ENCODE results near the gene ZFC3H1.

ZFC3H1 gene

DNA sequence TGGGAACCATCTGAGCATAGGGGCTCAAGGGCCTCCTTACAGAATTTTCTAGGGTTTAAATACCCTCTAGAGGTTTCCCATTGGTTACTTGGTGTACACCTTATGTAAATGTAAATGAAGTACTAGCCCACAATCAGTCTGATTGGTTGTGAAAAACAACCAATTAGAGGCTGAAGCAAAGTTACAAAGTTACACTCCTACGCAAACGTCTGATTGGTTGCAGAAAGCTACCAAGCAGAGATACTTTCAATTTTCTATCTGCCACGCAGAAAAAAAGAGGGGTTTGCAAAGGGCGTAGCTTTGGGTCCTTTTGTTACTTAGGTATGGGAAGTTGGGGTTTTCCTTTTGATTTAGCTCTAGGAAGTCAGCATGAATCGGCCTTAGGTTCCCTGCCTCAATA lies 20.4 kb upstream of the ZFC3H1 start:
- DNase-seq (ENCODE audit: low spot score), result no peak

DNA sequence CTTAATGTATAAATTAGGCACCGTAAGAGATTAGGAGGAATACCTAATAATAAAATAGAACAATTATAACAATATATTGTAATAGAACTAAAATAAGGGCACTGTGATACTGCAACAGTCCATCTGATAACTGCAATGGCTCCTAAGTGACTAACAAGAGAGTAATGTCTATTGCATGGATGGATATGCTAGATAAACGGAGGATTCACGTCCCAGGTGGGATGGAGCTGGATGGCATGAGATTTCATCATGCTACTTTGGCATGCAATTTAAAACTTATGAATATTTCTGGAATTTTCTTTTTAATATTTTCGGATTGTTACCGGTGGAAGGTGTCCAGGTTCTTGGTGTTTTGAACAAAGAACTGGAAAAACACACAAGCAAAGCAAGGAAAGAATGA lies 20.0 kb upstream of the ZFC3H1 start:
- DNase-seq (ENCODE audit: low spot score), result no peak

DNA sequence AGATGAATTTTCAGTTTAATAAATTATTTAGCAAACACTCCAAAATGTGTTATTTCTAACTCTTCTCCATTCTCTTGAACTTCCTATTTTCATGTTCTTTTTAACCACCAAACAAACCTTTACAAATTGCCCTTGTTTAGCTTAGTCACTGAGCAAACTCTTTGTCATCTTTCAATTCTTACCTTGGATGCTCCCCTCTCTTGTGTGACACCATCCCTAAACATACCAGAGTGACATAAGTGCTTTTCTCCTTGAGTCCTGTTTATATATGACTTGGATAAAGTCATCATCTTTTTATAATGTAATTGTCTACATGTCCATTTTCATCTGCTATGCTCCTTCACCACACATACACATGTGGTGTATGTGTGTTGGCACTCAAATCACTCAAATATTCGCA lies 18.8 kb upstream of the ZFC3H1 start:
- no peak for DNase-seq (ENCODE audit: low spot score)

DNA sequence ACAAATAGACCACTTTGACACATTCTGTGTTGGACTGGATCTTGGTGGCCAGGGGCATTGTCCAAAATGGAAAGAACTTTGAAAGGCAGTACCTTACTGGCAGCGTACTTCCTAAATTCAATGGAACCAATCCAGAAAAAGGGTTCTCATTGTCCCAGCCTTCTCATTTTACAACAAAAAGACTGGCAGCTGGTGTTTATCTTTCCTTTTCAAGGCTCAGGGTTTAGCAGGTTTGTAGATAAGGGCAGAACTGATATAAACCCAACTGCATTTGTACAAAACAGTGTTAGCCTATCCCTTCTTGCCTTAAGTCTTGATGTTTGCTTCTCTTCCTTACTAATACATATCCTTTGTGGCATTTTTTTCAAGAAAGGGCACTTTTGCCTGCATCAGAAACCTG lies 8.2 kb upstream of the ZFC3H1 start:
- DNase-seq (ENCODE audit: low spot score), result no peak

DNA sequence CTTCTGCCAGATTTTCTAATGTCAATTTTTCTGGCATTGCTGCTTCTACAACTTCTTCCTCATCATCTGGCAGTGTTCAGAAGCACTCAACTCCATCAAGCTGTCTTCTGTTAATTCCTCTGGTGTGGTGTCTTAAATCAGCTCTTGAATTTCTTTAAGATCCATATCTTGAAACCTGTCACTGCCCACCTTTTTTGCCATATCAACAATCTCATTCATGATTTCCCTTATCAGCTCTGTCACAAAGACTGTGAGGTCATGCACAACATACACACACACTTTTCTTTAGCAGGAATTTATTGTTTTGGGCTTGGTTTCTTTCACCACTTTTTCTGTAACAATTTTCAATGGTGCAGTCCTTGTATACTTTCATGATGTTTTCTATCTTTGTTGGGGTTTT lies 7.7 kb upstream of the ZFC3H1 start:
- peak; percentile 13 for DNase-seq (ENCODE audit: low spot score)

DNA sequence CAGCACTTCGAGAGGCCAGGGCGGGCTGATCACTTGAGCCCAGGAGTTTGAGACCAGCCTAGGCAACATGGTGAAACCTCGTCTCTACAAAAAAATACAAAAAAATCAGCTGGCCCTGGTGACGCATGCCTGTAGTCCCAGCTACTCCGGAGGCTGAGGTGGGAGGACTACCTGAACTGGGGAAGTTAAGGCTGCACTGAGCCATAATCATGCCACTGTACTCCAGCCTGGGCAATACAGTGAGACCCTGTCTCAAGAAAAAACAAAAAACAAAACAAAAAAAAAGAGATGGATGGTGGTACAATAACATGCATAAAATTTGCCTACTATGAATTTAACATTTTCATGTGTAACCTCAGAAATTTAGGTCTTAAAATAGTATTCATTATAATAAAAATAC lies 2.6 kb upstream of the ZFC3H1 start:
- DNase-seq (ENCODE audit: low spot score), result no peak

DNA sequence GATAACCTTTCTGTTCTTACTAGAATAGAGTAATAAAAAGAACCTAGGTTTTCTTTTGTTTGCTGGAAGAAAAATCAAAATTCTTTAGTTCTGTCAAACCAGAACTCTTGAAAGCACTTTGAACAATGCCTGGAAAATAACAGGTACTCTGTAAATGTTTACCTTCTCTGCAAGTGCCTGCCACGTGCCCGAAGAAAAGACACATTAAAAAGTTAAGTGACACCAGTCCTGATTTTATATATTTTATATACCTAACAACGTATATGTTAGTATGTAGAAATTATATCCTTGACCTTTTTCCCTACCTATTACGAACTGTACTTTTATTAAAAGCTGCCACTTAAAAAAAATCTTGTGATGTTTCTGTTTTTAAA lies 1.4 kb upstream of the ZFC3H1 start:
- no peak for DNase-seq (ENCODE audit: low spot score)

DNA sequence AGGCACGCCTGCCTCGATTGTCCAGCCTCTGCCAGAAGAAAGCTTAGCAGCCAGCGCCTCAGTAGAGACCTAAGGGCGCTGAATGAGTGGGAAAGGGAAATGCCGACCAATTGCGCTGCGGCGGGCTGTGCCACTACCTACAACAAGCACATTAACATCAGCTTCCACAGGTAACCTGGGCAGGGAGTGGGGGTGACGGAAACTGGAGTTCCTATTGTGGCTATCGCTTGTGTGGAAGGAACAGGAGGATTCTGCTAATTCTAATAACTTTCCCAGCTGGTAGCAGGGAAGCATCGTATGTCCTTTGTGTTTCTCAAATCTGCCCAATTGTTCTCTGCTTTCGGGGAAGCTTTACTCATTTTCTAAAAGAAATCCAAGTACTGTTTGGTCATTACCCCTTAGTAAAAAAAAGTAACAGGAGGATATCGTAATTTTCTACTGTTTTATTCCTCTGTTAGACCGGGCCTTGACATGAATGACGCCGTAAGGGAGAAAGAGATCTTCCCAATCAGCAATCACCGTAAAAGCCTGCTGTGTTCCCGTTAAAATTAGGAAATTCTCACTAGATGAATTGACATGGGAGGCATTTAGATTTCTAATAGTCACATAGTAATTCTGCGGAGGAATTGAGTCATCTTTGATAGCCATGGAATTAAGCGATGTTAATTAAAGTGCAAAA lies 902 bp upstream of the ZFC3H1 start:
- no peak for DNase-seq (ENCODE audit: low spot score)

DNA sequence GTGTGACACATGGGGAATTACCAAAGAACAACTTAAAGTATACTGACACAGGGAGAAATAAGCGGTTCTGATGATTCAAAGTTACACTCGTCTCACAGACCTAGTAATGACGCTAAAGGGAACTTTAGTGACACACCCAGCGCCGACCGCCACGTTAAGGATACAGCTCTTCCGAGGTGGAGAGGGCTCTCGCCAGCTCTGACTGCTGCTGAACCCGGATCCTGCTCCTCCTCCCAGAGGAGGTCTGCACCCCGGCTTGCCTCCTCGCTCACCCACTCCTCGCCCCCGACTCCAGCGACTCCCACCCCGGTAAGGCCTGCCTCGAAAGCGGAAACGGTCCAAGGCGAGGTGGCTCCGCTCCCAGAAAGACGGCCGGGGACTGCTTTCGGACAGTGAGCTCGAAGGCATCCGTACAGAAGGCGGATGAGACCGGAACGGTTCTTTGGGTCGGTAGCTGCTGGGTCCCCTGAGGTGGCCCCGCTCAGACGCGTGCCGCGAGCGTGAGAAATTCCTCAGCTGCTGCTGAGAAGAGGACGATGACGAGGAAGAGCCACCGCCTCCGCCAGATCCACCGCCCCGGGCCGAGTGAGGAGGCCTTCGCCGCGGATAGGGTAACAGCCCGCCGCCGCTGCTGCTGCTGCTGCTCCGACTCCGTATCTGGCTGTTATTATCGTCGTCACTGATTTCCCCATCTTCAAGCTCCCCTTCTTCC lies 643 bp downstream of the ZFC3H1 start:
- peak; percentile 18 for DNase-seq (ENCODE audit: low spot score)

DNA sequence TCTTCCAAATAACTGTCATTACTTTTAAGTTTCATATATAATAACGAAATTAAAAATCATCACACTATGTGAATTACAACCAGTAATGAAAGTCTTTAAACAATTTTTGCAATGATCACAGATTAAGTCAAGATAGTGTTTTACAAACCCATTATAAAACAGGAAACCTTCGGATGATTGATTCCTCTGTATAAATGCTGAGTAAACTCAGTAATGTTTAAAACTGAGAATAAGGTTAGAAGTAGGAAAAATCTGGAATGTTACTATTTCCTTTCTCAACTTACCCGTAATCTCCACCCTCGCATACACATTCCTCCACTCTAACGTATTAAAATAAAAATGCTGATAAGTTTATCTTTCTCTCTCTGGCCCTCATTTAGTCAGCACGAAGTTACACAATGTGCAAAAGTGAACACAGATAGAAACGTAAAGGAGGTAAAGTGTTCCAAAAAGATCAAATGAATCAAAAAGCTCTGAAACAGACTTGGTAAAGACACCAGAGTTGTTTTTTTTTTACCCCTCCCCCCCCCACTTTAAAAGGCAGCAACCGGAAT lies 1.6 kb downstream of the ZFC3H1 start:
- DNase-seq (ENCODE audit: low spot score), result no peak

DNA sequence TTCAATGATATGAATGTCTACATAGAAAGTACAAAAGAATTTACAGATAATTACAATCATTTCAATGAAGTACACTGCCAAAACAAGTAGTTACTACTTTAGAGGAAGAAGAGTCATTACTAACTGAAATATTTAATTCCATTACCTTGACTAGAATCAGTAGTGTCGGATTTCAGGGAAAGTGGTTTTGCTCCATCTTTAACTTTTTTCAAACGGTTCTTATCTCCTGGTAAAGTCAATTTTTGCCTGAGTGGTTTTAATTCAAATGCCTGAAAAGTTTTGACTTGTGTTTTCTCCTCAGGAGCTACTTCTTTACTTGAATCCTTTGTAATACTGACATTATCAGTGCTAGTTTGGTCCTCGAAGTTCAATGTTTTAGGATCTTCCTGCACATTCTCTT lies 6.9 kb downstream of the ZFC3H1 start:
- DNase-seq (ENCODE audit: low spot score), result peak; percentile 9

DNA sequence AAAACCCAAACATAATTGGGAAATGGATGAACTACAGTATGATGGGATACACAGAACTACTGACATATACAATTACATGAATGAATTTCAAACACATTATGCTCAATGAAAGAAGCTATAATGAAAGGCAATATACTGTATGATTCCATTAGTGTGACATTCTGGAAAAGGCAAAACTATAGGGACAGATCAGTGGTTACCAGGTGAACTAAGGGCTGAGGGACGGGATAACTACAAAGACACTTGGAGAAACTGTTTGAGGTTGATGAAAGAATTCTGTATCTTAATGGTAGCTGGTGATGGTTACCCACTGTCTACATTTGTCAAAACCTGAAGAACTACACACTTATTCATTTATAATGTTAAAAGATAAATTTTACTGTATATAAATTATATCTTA lies 7.7 kb downstream of the ZFC3H1 start:
- DNase-seq (ENCODE audit: low spot score), result no peak

DNA sequence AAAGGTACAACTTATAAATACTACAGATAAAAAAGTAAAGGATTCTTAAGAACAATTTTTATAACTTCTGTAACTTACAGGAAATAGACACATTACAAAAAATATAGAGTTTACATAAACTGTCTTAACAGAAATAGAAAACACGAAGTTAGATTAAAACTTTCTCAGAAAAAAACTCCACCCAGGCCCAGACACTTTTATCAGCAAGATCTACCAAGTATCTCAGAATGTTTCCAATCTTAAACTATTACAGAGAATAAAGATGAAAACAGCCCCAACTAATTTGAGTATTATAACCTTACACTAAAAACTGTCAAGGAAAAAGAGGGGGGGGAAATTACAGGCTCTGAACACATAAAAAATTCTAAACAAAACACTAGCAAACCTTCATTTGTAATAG lies 8.2 kb downstream of the ZFC3H1 start:
- no peak for DNase-seq (ENCODE audit: low spot score)

DNA sequence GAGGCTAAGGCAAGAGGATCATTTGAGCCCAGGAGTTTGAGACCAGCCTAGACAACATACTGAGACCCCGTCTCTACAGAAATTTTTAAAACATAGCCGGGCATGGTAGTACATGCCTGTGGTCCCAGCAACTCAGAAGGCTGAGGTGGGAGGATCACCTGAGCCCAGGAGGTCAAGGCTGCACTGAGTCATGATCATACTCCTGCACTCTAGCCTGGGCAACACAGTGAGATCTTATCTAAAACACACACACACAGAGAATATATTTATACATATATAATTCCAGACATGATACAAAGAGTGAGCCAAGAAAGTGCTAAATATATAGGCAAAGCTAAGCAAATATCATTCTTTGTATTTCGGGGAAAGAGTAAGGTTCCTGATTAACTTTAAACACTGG lies 9.4 kb downstream of the ZFC3H1 start:
- no peak for DNase-seq (ENCODE audit: low spot score)

DNA sequence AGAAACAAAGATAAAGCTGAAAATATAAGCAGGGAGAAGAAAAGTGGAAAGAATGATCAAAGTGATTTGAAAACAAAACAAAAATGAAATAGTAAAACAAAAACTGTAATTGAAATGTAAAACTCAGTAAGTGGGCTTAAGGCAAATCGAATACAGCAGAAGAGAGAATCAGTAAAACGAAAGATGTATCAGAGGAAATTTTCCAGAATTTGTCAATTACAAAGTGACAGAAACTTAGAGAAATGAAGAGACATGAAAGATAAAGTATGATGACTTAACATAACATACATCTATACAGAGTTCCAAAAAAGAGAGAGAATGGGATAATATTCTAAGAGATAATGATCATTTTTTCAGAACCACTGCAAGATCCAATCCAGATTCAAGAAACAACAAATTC lies 10.5 kb downstream of the ZFC3H1 start:
- no peak for DNase-seq (ENCODE audit: low spot score)

DNA sequence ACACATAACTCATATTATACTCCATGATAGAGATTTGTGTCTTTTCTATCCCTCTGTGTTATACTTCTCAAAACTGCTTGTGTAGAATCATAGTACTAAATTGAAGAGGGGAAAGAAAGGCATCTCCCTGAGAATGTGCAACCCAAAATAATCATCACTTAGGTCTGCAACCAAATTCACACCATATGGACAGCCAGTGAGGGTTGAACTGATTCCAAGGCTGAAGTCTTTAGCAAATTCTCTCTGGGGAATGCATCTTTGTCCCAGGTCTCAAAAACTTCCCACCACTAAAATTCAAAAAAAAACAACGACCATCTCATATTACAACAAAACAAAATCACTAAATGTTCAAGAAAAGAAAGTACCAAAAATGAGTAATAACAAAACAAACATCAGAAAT lies 11.0 kb downstream of the ZFC3H1 start:
- DNase-seq (ENCODE audit: low spot score), result no peak

DNA sequence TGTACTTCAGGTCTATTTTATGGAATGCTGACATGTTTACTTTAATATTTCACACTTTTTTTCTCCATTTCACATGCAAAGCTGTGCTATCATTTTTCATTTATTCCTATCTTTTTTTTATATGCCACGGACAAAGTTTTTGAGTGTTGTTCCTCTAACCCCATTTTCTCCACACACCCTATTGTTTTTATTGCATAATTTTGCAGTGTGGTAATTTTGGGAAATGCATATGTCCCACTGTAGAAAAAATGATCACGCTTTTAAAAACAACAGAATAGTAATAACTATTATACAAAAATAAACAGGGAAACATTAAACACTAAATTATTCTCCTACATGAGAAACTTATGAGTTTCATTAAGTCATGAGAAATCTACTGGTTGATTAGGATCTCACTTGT lies 14.2 kb downstream of the ZFC3H1 start:
- no peak for DNase-seq (ENCODE audit: low spot score)

DNA sequence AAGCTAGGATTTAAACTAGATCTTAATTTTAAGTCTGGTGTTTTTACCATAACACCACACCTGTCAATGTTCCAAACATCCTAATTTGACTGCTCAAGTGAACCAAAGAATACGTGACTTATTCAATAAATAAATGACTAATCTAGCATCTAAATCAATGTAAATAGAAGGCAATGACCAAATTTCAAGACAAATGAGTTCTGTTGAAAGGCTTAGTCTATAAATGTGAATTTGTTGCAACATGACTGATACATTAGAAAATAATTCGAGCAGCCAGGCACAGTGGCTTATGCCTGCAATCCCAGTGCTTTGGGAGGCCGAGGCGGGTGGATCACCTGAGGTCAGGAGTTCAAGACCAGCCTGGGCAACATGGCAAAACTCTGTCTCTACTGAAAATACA lies 15.1 kb downstream of the ZFC3H1 start:
- no peak for DNase-seq (ENCODE audit: low spot score)

DNA sequence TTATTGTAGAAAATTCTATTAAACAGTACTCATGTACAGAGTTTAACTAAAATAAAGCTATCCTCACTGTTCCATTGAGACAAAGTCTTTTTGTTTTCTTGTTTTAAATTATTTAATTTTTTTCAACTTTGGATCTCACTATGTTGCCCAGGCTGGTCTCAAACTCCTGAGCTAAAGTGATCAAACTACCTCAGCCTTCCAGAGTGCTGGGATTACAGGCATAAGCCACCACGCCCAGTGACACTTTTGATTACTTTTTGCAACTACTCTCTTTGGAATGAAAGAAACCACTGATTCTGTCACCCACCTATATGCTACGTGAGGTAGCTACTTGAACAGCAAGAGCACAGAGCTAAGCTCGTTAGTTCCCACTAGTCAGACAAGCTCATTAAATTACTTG lies 17.1 kb downstream of the ZFC3H1 start:
- no peak for DNase-seq (ENCODE audit: low spot score)

DNA sequence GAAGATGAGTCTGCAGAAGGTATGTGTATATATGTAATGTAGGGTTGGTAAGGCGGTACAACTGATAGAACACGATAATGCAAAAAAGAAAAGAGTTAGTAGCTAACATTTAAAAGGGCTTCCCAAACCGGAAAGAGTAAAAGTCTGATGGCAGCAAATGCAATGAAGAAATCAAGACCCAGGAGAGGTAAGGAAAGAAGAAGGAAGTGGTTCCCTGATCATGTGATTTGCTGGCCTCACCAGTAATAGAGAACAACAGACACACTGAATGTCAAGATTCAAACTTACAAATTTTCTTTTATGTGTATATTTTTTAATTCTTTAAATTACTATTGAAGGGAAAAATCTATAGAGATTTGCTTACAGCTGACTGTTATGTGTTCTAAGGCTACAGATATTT lies 18.4 kb downstream of the ZFC3H1 start:
- DNase-seq (ENCODE audit: low spot score), result no peak

DNA sequence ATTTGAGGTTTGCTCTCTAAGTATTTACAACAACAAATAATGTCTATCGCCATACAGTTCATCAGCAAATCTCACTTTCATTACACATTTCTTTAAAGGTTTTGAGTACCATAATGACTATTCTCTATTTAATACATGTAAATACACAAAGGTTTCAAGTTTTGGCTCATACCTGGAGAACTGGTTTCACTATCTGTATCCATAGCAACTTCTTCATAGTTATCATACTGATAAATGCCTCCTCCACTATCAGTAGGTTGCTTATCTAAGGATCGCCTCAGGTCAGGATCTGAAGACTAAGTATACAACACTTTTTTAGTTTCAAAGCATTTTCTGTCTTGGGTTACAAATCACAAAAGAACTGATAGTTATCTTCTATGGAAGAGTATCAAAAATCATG lies 21.4 kb downstream of the ZFC3H1 start:
- no peak for DNase-seq (ENCODE audit: low spot score)

DNA sequence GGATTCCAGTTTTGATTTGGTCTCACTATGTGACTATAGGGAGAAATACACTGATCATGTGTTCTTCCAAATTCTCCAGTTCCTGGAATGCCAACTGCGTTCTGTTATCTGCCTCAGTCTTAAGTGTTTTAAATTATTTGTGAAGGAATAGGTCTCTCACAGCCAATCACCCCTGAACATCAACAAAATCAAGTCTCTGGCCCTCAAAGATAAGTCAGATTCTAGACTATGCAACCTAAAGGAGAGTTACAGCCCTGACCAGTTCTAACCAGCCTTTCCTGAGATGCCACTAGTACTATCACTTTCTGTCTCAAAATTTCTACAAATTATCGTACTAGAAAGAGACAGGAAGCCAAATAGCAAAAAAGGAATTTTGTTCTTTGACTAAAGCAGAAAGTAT lies 22.3 kb downstream of the ZFC3H1 start:
- DNase-seq (ENCODE audit: low spot score), result no peak

DNA sequence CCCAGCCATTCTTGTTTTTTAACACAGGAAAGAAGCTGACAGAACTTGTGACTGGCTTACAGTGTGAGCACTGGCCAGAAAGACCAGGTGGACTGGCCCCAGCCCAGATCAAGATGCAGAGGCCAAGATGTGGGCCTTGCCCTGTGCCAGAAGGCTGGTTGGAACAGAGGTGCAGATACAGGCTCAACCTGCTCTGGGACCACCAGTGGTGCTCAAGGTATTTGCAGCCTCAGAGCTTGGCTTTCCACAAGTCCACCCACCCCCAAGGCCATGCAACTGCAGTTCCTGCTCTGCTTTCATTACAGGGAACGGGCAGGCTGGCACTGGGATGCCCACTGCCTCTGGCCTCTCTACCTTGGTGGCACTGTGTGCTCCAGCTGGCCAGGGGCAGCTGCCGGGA lies 23.3 kb downstream of the ZFC3H1 start:
- DNase-seq (ENCODE audit: low spot score), result no peak

Data from SK-N-DZ (cell line).